H1 (cell line): ENCODE measurements around the gene FAS. TPM values are rescaled to one million over a fixed set of nuclear protein-coding genes. Genes with fewer than 3 reads are reported as not detected.

Experiments
- CTCF ChIA-PET: fragments of 300-600 bp; sonication (Branson Sonifier 250); formaldehyde crosslinking; loops from one replicate; lab custom pipeline; 2021; ENCODE audit not compliant: partially characterized antibody; lab: Charles Lee
- POLR2A ChIA-PET: fragments of 300-600 bp; sonication (Branson Sonifier 250); formaldehyde crosslinking; loops from one replicate; lab custom pipeline; 2021; ENCODE audit warnings: inconsistent platforms; ENCODE audit not compliant: partially characterized antibody; lab: Charles Lee
- DNase-seq, 2 experiments: peaks; one replicate each; pipeline versions ENCODE4 v3.0.0 to v3.0.0-alpha.2; 2010 to 2022; ENCODE audit warnings: low spot score in 2 of 2, low read depth in 1 of 2, mixed read lengths in 1 of 2
- FAIRE-seq: peaks from 2 replicates; lab custom pipeline; 2011; peaks lifted over from hg19 to GRCh38; lab: Jason Lieb, UNC
- H2AFZ ChIP-seq: 2 replicates; pipeline ENCODE4 v1.8.1; 2012; ENCODE audit warnings: low read length, inconsistent platforms
- H2AK5ac ChIP-seq: 2 replicates; pipeline ENCODE4 v1.6.1; 2013; ENCODE audit warnings: low read depth, low read length
- H2BK120ac ChIP-seq: replicated peaks from 2 replicates; pipeline ENCODE3; 2013; ENCODE audit warnings: low read depth, low read length, inconsistent platforms
- H2BK12ac ChIP-seq: 2 replicates; pipeline ENCODE4 v1.6.1; 2013; ENCODE audit warnings: low read depth, low read length
- H2BK15ac ChIP-seq: 2 replicates; pipeline ENCODE4 v1.6.1; 2013; ENCODE audit warnings: low read length
- H2BK20ac ChIP-seq: 2 replicates; pipeline ENCODE4 v1.6.1; 2013; ENCODE audit warnings: low read length
- H2BK5ac ChIP-seq: 2 replicates; pipeline ENCODE4 v1.6.1; 2013; ENCODE audit warnings: low read depth, low read length
- H3K14ac ChIP-seq: 2 replicates; pipeline ENCODE4 v1.6.1; 2013; ENCODE audit warnings: inconsistent platforms; ENCODE audit not compliant: insufficient read length
- H3K18ac ChIP-seq: 2 replicates; pipeline ENCODE4 v1.6.1; 2013; ENCODE audit warnings: low read length; ENCODE audit errors: extremely low read depth
- H3K23ac ChIP-seq: 2 replicates; pipeline ENCODE4 v1.6.1; 2013; ENCODE audit warnings: inconsistent platforms; ENCODE audit not compliant: insufficient read length
- H3K23me2 ChIP-seq: 2 replicates; pipeline ENCODE4 v1.6.1; 2013; ENCODE audit warnings: low read depth, low read length
- H3K27ac ChIP-seq: 2 replicates; pipeline ENCODE4 v1.6.1; 2011; ENCODE audit warnings: low read depth, low read length, inconsistent platforms
- H3K27me3 ChIP-seq, 4 experiments: replicated peaks in 1 of 4; 1 replicate in 1 of 4; 2 replicates in 3 of 4; pipeline versions ENCODE4 v1.6.1 to v1.8.1; 2011 to 2013; ENCODE audit warnings: low read length in 3 of 4, mild to moderate bottlenecking in 3 of 4, inconsistent platforms in 2 of 4, mixed read lengths in 2 of 4, moderate library complexity in 1 of 4; ENCODE audit not compliant: control insufficient read depth in 3 of 4, insufficient read depth in 3 of 4; ENCODE audit errors: extremely low read depth in 1 of 4
- H3K36me3 ChIP-seq, 4 experiments: 2 replicates each; pipeline versions ENCODE4 v1.6.1 to v1.8.1; 2011 to 2013; ENCODE audit warnings: mild to moderate bottlenecking in 4 of 4, low read length in 3 of 4, moderate library complexity in 2 of 4, control low read depth in 1 of 4, inconsistent platforms in 1 of 4; ENCODE audit not compliant: insufficient read depth in 4 of 4, control insufficient read depth in 2 of 4
- H3K4ac ChIP-seq: replicated peaks from 2 replicates; pipeline ENCODE3; 2013; ENCODE audit warnings: low read length, low read depth, mixed read lengths, inconsistent platforms; ENCODE audit not compliant: insufficient read length
- H3K4me1 ChIP-seq, 4 experiments: replicated peaks in 1 of 4; 1 replicate in 1 of 4; 2 replicates in 3 of 4; pipeline versions ENCODE4 v1.6.1 to v1.8.1; 2011 to 2013; ENCODE audit warnings: low read length in 3 of 4, inconsistent platforms in 2 of 4, mixed read lengths in 1 of 4; ENCODE audit not compliant: insufficient read depth in 4 of 4, control insufficient read depth in 3 of 4
- H3K4me2 ChIP-seq, 2 experiments: 2 replicates each; pipeline versions ENCODE4 v1.6.1 to v1.8.1; 2011 to 2013; ENCODE audit warnings: low read depth in 2 of 2, low read length in 2 of 2, control low read depth in 1 of 2, inconsistent platforms in 1 of 2, mild to moderate bottlenecking in 1 of 2; ENCODE audit not compliant: insufficient read depth in 1 of 2
- H3K4me3 ChIP-seq, 4 experiments: fragments of 200-600, 300-600 bp in 1 of 4; sonication (generic), shearing (Covaris generic), sonication (Bioruptor Twin) in 1 of 4; 2 replicates each; pipeline versions ENCODE4 v1.5.1 to v1.8.1; 2011 to 2016; ENCODE audit warnings: low read length in 4 of 4, low read depth in 3 of 4, control low read depth in 2 of 4, inconsistent platforms in 2 of 4, mild to moderate bottlenecking in 2 of 4, mixed read lengths in 1 of 4, moderate library complexity in 1 of 4; ENCODE audit not compliant: insufficient read depth in 2 of 4; ENCODE audit errors: extremely low read depth in 1 of 4
- H3K56ac ChIP-seq: replicated peaks from 2 replicates; pipeline ENCODE3; 2013; ENCODE audit warnings: low read depth, mild to moderate bottlenecking, mixed read lengths, low read length, inconsistent platforms; ENCODE audit not compliant: insufficient read length
- H3K79me1 ChIP-seq: 2 replicates; pipeline ENCODE4 v1.6.1; 2013; ENCODE audit warnings: low read depth, low read length, control low read depth
- H3K79me2 ChIP-seq, 2 experiments: 2 replicates each; pipeline versions ENCODE4 v1.6.1 to v1.8.1; 2012 to 2013; ENCODE audit warnings: low read length in 2 of 2, mild to moderate bottlenecking in 2 of 2, inconsistent platforms in 1 of 2; ENCODE audit not compliant: insufficient read depth in 2 of 2, control insufficient read depth in 1 of 2
- H3K9ac ChIP-seq, 4 experiments: replicated peaks in 1 of 4; 1 replicate in 1 of 4; 2 replicates in 3 of 4; pipeline versions ENCODE4 v1.6.1 to v1.8.1; 2011 to 2013; ENCODE audit warnings: low read depth in 3 of 4, low read length in 3 of 4, control low read depth in 2 of 4, mild to moderate bottlenecking in 2 of 4, moderate library complexity in 2 of 4, inconsistent platforms in 1 of 4; ENCODE audit errors: extremely low read depth in 1 of 4
- H3K9me3 ChIP-seq, 2 experiments: 2 replicates each; pipeline versions ENCODE4 v1.6.1 to v1.8.1; 2012 to 2013; ENCODE audit warnings: mild to moderate bottlenecking in 2 of 2, moderate library complexity in 2 of 2, control low read depth in 1 of 2, inconsistent platforms in 1 of 2, low read depth in 1 of 2, low read length in 1 of 2, mixed read lengths in 1 of 2; ENCODE audit not compliant: insufficient read depth in 2 of 2
- H4K20me1 ChIP-seq, 2 experiments: replicated peaks in 1 of 2; 2 replicates each; pipeline versions ENCODE3 to v1.8.1; 2011 to 2013; ENCODE audit warnings: inconsistent platforms in 2 of 2, low read length in 2 of 2, mild to moderate bottlenecking in 1 of 2; ENCODE audit not compliant: insufficient read depth in 2 of 2, control insufficient read depth in 1 of 2
- H4K5ac ChIP-seq: 2 replicates; pipeline ENCODE4 v1.6.1; 2013; ENCODE audit warnings: low read length, low read depth, mixed read lengths, inconsistent platforms; ENCODE audit not compliant: insufficient read length
- H4K8ac ChIP-seq: 2 replicates; pipeline ENCODE4 v1.8.0; 2013; ENCODE audit warnings: mild to moderate bottlenecking, moderate library complexity, low read length, inconsistent platforms; ENCODE audit not compliant: insufficient read depth; ENCODE audit errors: extremely low read depth
- H4K91ac ChIP-seq: replicated peaks from 2 replicates; pipeline ENCODE3; 2013; ENCODE audit warnings: low read length, mixed read lengths, inconsistent platforms; ENCODE audit not compliant: insufficient read length
- WGBS, 2 experiments: shearing (Covaris generic) in 1 of 2; methylation state at CpG; one replicate each; pipeline versions ENCODE4 v1.1.6 to v1.1.7; 2013 to 2015; ENCODE audit warnings: low lambda C conversion rate in 2 of 2, mixed read lengths in 2 of 2, inconsistent platforms in 1 of 2, low coverage in 1 of 2, missing lambda C conversion rate in 1 of 2; ENCODE audit not compliant: insufficient replicate concordance in 2 of 2, insufficient coverage in 1 of 2, insufficient read length in 1 of 2; ENCODE audit errors: extremely low coverage in 1 of 2, missing lambda C conversion rate in 1 of 2; 5-methylcytosine and 5-hydroxymethylcytosine counted together
- polyA plus RNA-seq, 7 experiments: library from polyadenylated mRNA; depleted of rRNA in 3 of 7; stranded (reverse) in 5 of 7; unstranded in 2 of 7; fragments of >200 nt in 5 of 7; fragments of 200-250 nt in 2 of 7; gene quantifications; 1 replicate in 5 of 7; 2 replicates in 1 of 7; 4 replicates in 1 of 7; pipeline versions ENCODE4 v1.2.1 to v1.2.3, GENCODE V29; 2011 to 2013; ENCODE audit warnings: missing spikeins in 2 of 7, mixed read lengths in 2 of 7
- total RNA-seq: library from RNA; stranded (reverse); fragmentation: NEBNext Ultra II Directional; extraction: Animal tissue kit (Norgen Biotek cat#: 25700); gene quantifications from 2 replicates; pipeline ENCODE4 v1.2.1, GENCODE V29; 2021

Gene FAS
- total and polyA plus RNA-seq, 2 of the 8 experiments (the other 6 are each of a cell fraction or from before 2014, with no cell fraction given): 4.0 to 6.7 TPM

DNA sequence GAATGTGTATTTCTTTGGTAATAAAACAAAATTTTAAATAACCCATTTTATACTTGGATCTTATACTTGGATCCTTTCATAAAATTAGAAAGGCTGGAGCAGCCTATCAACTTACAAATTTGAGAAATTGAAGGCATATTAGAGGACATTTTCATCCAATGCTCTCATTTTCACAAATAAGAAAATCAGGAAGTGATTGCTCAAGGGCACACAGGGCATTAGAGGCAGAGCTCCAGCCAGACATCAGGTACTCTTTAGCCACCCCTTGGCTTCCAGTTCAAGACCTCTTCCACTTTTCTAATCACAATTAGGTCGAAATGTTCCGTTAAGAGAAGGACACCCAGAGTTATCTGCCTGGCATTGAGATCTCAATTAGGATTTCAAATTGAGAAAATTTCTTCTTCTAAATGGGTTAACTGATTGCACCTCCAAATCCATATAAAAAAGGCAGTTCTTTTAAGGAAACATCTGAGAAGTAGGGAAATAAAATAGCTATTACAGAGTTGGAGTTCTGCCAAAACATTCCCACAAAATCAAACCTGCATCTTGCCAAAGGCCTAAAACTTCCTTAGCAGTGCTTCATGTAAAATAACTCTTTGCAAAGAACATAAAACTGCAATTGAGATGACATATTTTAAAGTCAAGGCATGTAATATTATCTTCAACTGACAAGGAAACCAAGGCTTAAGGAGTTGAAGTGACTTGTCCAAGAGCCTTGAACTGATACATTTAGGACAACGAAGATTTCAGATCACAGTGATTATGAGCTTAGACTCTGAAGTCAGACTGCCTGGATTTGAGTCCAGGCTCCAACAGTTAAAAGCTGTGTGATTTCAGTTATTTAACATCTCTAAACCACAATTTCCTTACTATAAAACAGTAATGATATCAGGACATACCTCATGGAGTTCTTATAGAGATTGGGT, 40.4 kb upstream of the FAS start:
- ChIA-PET CTCF (interaction anchor here (0.8 to 2.7 kb wide), 6 partner anchors 13 to 267 kb away, joined by 3 to 8 read pairs (median 5); partner anchors contain the start of gene FAS), POLR2A (no interaction called here)
- H3K4me2 ChIP-seq: no peak overlapping the region
- H2BK20ac ChIP-seq: no peak overlapping the region
- H4K8ac ChIP-seq: no peak overlapping the region
- H3K4me3 ChIP-seq: no peak overlapping the region
- no peaks in the 10 kb centered on the region for H3K27me3 ChIP-seq
- H4K5ac ChIP-seq: no peak overlapping the region
- peaks cover 0 to 7% (median 0%) of the 10 kb centered on the region in 4 experiments; a peak in 1 of 7 replicates for H3K4me1 ChIP-seq
- 87% methylated on average over 3 of the region's 3 CpGs; no CpG with 5 or more reads in 1 of the 2 experiments for WGBS, 2 experiments
- no peak overlapping the region for H3K23ac ChIP-seq
- H2BK5ac ChIP-seq: no peak overlapping the region
- H2AK5ac ChIP-seq: no peak overlapping the region
- no peak for FAIRE-seq
- H3K27ac ChIP-seq: no peak overlapping the region
- no peak overlapping the region for H2BK15ac ChIP-seq
- no peak overlapping the region for H2AFZ ChIP-seq
- H3K56ac ChIP-seq: no peak overlapping the region
- DNase-seq: no peak
- no peaks in the 10 kb centered on the region for H3K36me3 ChIP-seq
- no peak overlapping the region for H2BK120ac ChIP-seq
- no peaks in the 10 kb centered on the region for H3K9me3 ChIP-seq
- no peak overlapping the region for H3K9ac ChIP-seq
- no peak overlapping the region for H3K4ac ChIP-seq
- no peaks in the 10 kb centered on the region for H3K79me1 ChIP-seq
- no peak overlapping the region for H2BK12ac ChIP-seq
- no peaks in the 10 kb centered on the region for H3K23me2 ChIP-seq
- no peak overlapping the region for H3K18ac ChIP-seq
- H4K20me1 ChIP-seq: no peaks in the 10 kb centered on the region
- no peak overlapping the region for H3K14ac ChIP-seq
- no peak overlapping the region for H4K91ac ChIP-seq
- no peaks in the 10 kb centered on the region for H3K79me2 ChIP-seq
